ENCODE results near the gene TANC2.

DNA sequence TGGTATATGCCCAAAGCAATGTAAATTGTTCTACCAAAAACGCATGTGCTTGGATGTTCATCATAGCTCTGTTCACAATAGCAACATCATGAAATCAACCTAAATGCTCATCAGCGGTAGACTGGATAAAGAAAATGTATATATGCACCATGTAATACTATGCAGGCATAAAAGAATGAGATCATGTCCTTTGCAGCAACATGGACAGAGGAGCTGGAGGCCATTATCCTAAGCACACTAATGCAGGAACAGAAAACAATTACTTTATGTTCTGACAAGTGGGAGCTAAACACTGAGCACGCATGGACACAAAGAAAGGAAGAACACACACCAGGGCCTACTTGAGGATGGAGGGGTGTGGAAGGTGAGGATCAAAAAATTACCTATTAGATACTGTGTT, 33.7 kb downstream of the TANC2 start:
- TF ChIP-seq POLR2A (IDR thresholded peaks at IDR 0.05) (no peak), POLR2AphosphoS5 (IDR thresholded peaks at IDR 0.05) (no peak), EP300 (IDR thresholded peaks at IDR 0.05) (no peak)
- TF ChIP-seq, protein P1, sequence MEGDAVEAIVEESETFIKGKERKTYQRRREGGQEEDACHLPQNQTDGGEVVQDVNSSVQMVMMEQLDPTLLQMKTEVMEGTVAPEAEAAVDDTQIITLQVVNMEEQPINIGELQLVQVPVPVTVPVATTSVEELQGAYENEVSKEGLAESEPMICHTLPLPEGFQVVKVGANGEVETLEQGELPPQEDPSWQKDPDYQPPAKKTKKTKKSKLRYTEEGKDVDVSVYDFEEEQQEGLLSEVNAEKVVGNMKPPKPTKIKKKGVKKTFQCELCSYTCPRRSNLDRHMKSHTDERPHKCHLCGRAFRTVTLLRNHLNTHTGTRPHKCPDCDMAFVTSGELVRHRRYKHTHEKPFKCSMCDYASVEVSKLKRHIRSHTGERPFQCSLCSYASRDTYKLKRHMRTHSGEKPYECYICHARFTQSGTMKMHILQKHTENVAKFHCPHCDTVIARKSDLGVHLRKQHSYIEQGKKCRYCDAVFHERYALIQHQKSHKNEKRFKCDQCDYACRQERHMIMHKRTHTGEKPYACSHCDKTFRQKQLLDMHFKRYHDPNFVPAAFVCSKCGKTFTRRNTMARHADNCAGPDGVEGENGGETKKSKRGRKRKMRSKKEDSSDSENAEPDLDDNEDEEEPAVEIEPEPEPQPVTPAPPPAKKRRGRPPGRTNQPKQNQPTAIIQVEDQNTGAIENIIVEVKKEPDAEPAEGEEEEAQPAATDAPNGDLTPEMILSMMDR (IDR thresholded peaks at IDR 0.05), result no peak
